ENCODE data around the gene GRIA1.

The GRIA1 gene

GRCh38 chr5:153636670-153637451 is 146.4 kb downstream of the GRIA1 start:
- no peak for DNase-seq (ENCODE audit: extremely low read depth, low read depth)
- no peak for TF ChIP-seq CTCF (IDR thresholded peaks at IDR 0.05; ENCODE audit: low read depth, low read length)

GRCh38 chr5:153640293-153640692 is 149.8 kb downstream of the GRIA1 start:
- no peak for TF ChIP-seq CTCF (IDR thresholded peaks at IDR 0.05; ENCODE audit: low read depth, low read length)
- no peak for DNase-seq (ENCODE audit: extremely low read depth, low read depth)

- no peak for TF ChIP-seq CTCF (IDR thresholded peaks at IDR 0.05; ENCODE audit: low read depth, low read length)
- peak; percentile 23 for DNase-seq (ENCODE audit: extremely low read depth, low read depth)
Observed at GRCh38 chr5:153641183-153641688, 150.8 kb downstream of the GRIA1 start.

GRCh38 chr5:153654504-153655200 is 164.2 kb downstream of the GRIA1 start:
- TF ChIP-seq CTCF (IDR thresholded peaks at IDR 0.05; ENCODE audit: low read depth, low read length), result no peak

GRCh38 chr5:153655201-153655510 is 164.7 kb downstream of the GRIA1 start:
- no peak for TF ChIP-seq CTCF (IDR thresholded peaks at IDR 0.05; ENCODE audit: low read depth, low read length)
- DNase-seq (ENCODE audit: extremely low read depth, low read depth), result no peak

More at GRCh38 chr5:153654504-153655200, 164.2 kb downstream of the GRIA1 start:
- no peak for DNase-seq (ENCODE audit: extremely low read depth, low read depth)

- DNase-seq (ENCODE audit: extremely low read depth, low read depth), result no peak
- TF ChIP-seq CTCF (IDR thresholded peaks at IDR 0.05; ENCODE audit: low read depth, low read length), result no peak
Observed at GRCh38 chr5:153658149-153658548, 167.7 kb downstream of the GRIA1 start.

- no peak for TF ChIP-seq CTCF (IDR thresholded peaks at IDR 0.05; ENCODE audit: low read depth, low read length)
- no peak for DNase-seq (ENCODE audit: extremely low read depth, low read depth)
Observed at GRCh38 chr5:153658606-153659005, 168.1 kb downstream of the GRIA1 start.
